ENCODE data around the gene HMCN1. TPM values are rescaled to one million over a fixed set of nuclear protein-coding genes. Genes with fewer than 3 reads are reported as not detected.

The HMCN1 gene
- total RNA-seq, 2 donors from 2014 or later, result 6.5 to 7.4 TPM

DNA sequence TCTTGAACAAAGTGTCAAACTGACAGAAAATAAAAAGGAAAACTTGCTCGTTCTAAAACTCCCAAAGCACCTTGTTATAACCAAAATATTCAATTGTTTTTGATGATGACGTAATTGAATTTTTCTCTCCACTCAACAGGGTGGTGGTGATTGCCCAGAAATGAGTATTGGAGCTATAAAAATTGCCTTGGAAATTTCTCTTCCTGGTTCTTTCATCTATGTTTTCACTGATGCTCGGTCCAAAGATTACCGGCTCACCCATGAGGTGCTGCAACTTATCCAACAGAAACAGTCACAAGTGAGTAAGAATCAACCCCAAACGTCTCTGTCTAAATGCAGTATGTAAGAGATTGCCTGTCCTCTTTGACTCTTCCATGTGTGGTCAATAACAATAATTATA lies 130.1 kb downstream of the HMCN1 start:
- no peaks in the 10 kb centered on the region for H3K27me3 Mint-ChIP-seq (ENCODE audit: insufficient read depth)
- no peak overlapping the region for H3K4me3 ChIP-seq (ENCODE audit: low read length)
- no peak overlapping the region for H3K27ac ChIP-seq (ENCODE audit: low read depth, low read length)
- no peak overlapping the region for H3K27ac Mint-ChIP-seq
- no peaks in the 10 kb centered on the region for H3K36me3 Mint-ChIP-seq (ENCODE audit: low read depth)
- TF ChIP-seq, protein P1, sequence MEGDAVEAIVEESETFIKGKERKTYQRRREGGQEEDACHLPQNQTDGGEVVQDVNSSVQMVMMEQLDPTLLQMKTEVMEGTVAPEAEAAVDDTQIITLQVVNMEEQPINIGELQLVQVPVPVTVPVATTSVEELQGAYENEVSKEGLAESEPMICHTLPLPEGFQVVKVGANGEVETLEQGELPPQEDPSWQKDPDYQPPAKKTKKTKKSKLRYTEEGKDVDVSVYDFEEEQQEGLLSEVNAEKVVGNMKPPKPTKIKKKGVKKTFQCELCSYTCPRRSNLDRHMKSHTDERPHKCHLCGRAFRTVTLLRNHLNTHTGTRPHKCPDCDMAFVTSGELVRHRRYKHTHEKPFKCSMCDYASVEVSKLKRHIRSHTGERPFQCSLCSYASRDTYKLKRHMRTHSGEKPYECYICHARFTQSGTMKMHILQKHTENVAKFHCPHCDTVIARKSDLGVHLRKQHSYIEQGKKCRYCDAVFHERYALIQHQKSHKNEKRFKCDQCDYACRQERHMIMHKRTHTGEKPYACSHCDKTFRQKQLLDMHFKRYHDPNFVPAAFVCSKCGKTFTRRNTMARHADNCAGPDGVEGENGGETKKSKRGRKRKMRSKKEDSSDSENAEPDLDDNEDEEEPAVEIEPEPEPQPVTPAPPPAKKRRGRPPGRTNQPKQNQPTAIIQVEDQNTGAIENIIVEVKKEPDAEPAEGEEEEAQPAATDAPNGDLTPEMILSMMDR (conservative IDR thresholded peaks at IDR 0.05), result no peak
- WGBS, 2 experiments (ENCODE audit: insufficient coverage in 1 of 2, insufficient read length in 1 of 2), result 96 to 100% methylated on average over 3 to 5 of the region's 5 CpGs
- H3K9me3 ChIP-seq (ENCODE audit: control insufficient read depth, low read length), result no peaks in the 10 kb centered on the region
- H3K4me1 ChIP-seq (ENCODE audit: control insufficient read depth, insufficient read depth, low read length), result peaks cover 6% of the 10 kb centered on the region
- H3K9me3 Mint-ChIP-seq, result no peaks in the 10 kb centered on the region
- H3K27me3 ChIP-seq (ENCODE audit: control insufficient read depth, insufficient read depth, low read length, poor library complexity, severe bottlenecking), result no peaks in the 10 kb centered on the region
- no peaks in the 10 kb centered on the region for H3K36me3 ChIP-seq (ENCODE audit: control insufficient read depth, insufficient read depth, low read length)
- no peak overlapping the region for H3K4me3 Mint-ChIP-seq
- H3K4me1 Mint-ChIP-seq, result peaks cover 25% of the 10 kb centered on the region
- no peak overlapping the region for H3K9ac ChIP-seq (ENCODE audit: extremely low read depth, low read length, poor library complexity, severe bottlenecking)
- no peak for DNase-seq

DNA sequence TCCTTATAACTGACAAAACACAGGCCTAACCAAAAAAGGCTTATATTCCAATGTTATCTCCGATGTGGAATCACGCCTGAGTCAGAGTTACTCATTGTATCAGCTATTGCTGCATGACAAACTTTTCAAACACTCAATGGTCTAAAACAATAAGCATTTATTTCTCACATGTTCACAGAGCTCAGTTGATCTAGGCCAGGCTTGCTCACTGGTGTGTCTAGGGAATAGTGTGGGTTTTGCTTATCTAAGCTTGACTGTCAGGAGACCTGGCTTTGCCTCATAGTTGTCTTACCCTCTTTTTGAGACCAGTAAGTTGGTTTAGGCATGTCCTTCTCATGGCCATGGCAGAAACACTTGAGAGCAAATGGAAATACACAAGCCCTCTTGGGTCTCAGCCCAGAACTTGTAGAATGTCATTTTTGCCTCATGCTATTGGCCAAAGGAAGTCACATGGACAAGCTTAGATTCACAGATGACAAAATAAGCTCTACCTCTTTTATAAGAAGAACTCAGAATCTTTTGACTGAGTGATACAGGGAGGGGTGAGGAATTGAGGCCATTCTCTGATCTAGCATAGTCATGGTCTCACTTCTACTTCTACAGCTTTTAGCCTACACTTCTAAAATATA lies 130.8 kb downstream of the HMCN1 start:
- Histone ChIP-seq H3K9me3 (ENCODE audit: control insufficient read depth, low read length) (no peaks in the 10 kb centered on the region), H3K9ac (ENCODE audit: extremely low read depth, low read length, poor library complexity, severe bottlenecking) (no peak overlapping the region), H3K27me3 (ENCODE audit: control insufficient read depth, insufficient read depth, low read length, poor library complexity, severe bottlenecking) (no peaks in the 10 kb centered on the region), H3K27ac (ENCODE audit: low read depth, low read length) (no peak overlapping the region), H3K4me3 (ENCODE audit: low read length) (no peak overlapping the region), H3K4me1 (ENCODE audit: control insufficient read depth, insufficient read depth, low read length) (peaks cover 6% of the 10 kb centered on the region), H3K36me3 (ENCODE audit: control insufficient read depth, insufficient read depth, low read length) (no peaks in the 10 kb centered on the region)
- DNase-seq, result no peak
- Mint-ChIP-seq H3K4me3 (no peak overlapping the region), H3K27me3 (ENCODE audit: insufficient read depth) (no peaks in the 10 kb centered on the region), H3K27ac (no peak overlapping the region), H3K9me3 (no peaks in the 10 kb centered on the region), H3K4me1 (peaks cover 25% of the 10 kb centered on the region), H3K36me3 (ENCODE audit: low read depth) (no peaks in the 10 kb centered on the region)
- TF ChIP-seq, protein P1 (conservative IDR thresholded peaks at IDR 0.05), result no peak
- 90 to 96% methylated on average over 2 of the region's 2 CpGs for WGBS, 2 experiments (ENCODE audit: insufficient coverage in 1 of 2, insufficient read length in 1 of 2)

DNA sequence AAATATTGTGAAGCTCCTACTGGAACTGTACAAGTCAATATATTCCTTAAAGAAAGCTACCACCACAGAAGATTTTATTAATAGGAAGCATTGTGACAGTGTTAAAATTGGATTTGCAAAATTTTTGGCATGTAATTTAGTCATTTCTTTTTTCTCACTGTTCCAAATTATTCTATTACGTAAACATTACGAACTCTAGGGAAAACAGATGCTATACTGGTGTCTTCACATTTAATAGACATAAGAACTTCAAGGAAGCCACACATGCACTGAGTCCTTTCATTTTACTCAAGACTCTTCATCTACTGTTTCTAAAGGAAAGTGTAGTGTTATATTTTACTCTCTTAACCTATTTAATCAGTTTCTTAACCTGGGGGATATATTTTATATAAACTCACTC lies 135.4 kb downstream of the HMCN1 start:
- Mint-ChIP-seq H3K36me3 (ENCODE audit: low read depth) (no peaks in the 10 kb centered on the region), H3K27ac (no peak overlapping the region), H3K4me3 (no peak overlapping the region), H3K27me3 (ENCODE audit: insufficient read depth) (no peaks in the 10 kb centered on the region), H3K9me3 (no peaks in the 10 kb centered on the region), H3K4me1 (peaks cover 9% of the 10 kb centered on the region)
- Histone ChIP-seq H3K4me3 (ENCODE audit: low read length) (no peak overlapping the region), H3K9ac (ENCODE audit: extremely low read depth, low read length, poor library complexity, severe bottlenecking) (no peak overlapping the region), H3K9me3 (ENCODE audit: control insufficient read depth, low read length) (no peaks in the 10 kb centered on the region), H3K27me3 (ENCODE audit: control insufficient read depth, insufficient read depth, low read length, poor library complexity, severe bottlenecking) (no peaks in the 10 kb centered on the region), H3K4me1 (ENCODE audit: control insufficient read depth, insufficient read depth, low read length) (no peaks in the 10 kb centered on the region), H3K27ac (ENCODE audit: low read depth, low read length) (no peak overlapping the region), H3K36me3 (ENCODE audit: control insufficient read depth, insufficient read depth, low read length) (no peaks in the 10 kb centered on the region)
- 97 to 100% methylated on average over 2 of the region's 2 CpGs for WGBS, 2 experiments (ENCODE audit: insufficient coverage in 1 of 2, insufficient read length in 1 of 2)
- no peak for DNase-seq
- TF ChIP-seq, protein P1 (conservative IDR thresholded peaks at IDR 0.05), result no peak

Data from endodermal cell (in vitro differentiated cells).